Thyroid gland (tissue), 4 donors: ENCODE measurements around the gene RGS9. TPM values are rescaled to one million over a fixed set of nuclear protein-coding genes. Genes with fewer than 3 reads are reported as not detected.

ENCODE experiments used
- DNase-seq, 2 donors: peaks; one replicate each; pipeline ENCODE4 v3.0.0-alpha.2; 2019
- H3K27ac ChIP-seq, 3 donors: fragments of 200-600 bp; sonication (generic); 1 replicate in 2 of 3; 2 replicates in 1 of 3; pipeline ENCODE4 v1.5.1; 2016 to 2019; ENCODE audit warnings: mild to moderate bottlenecking in 1 of 3, moderate library complexity in 1 of 3
- H3K27me3 ChIP-seq: fragments of 200-600 bp; sonication (generic); one replicate; pipeline ENCODE4 v1.5.1; 2019
- H3K36me3 ChIP-seq, 2 donors: fragments of 200-600 bp; sonication (generic); one replicate each; pipeline ENCODE4 v1.5.1; 2016 to 2019
- H3K4me1 ChIP-seq, 2 donors: fragments of 200-600 bp; sonication (generic); one replicate each; pipeline ENCODE4 v1.5.1; 2017 to 2019
- H3K4me3 ChIP-seq, 3 donors: fragments of 200-600 bp; sonication (generic); replicated peaks in 1 of 3; 1 replicate in 2 of 3; 2 replicates in 1 of 3; pipeline ENCODE4 v1.5.1; 2016; ENCODE audit warnings: mild to moderate bottlenecking in 1 of 3
- H3K9me3 ChIP-seq: fragments of 200-600 bp; sonication (generic); one replicate; pipeline ENCODE4 v1.5.1; 2017
- CTCF ChIP-seq, 6 experiments: fragments of 200-600 bp in 3 of 6; fragments of 450-650 bp in 3 of 6; sonication (generic) in 3 of 6; IDR thresholded peaks; one replicate each; pipeline ENCODE4 v1.5.1; 2016 to 2019; ENCODE audit warnings: antibody characterized with exemption in 6 of 6, mild to moderate bottlenecking in 2 of 6, inconsistent platforms in 1 of 6, moderate library complexity in 1 of 6
- POLR2A ChIP-seq, 2 donors: fragments of 450-650 bp; IDR thresholded peaks; one replicate each; pipeline ENCODE4 v1.6.1; 2017; ENCODE audit warnings: antibody characterized with exemption in 2 of 2, mild to moderate bottlenecking in 2 of 2, moderate library complexity in 1 of 2
- WGBS, 2 donors: methylation state at CpG; one replicate each; pipeline ENCODE4 v1.1.5; 2017; 5-methylcytosine and 5-hydroxymethylcytosine counted together
- intact Hi-C: fragments of 100-400 bp; cut with DNase I; formaldehyde crosslinking; loops from one replicate; pipeline ENCODE4 v1.15.1; 2023
- total RNA-seq, 4 donors: library from RNA; depleted of rRNA; stranded (reverse); fragments of >200 nt; gene quantifications; one replicate each; pipeline ENCODE4 v1.2.3, GENCODE V29; 2016

The RGS9 gene
- total RNA-seq, 4 donors from 2014 or later, result 6.0 to 15.5 (median 6.7) TPM

- Histone ChIP-seq H3K9me3 (no peaks in the 10 kb centered on the region), H3K4me3 (no peak overlapping the region), H3K36me3 (no peaks in the 10 kb centered on the region), H3K27ac (no peak overlapping the region), H3K27me3 (no peaks in the 10 kb centered on the region), H3K4me1 (no peaks in the 10 kb centered on the region)
- DNase-seq, result no peak
- TF ChIP-seq POLR2A (IDR thresholded peaks at IDR 0.05) (no peak), CTCF (IDR thresholded peaks at IDR 0.05) (no peak)
- 43 to 48% methylated on average over 1 of the region's 1 CpG for WGBS, 2 donors
- intact Hi-C loops, result no loop called here
Observed at GRCh38 chr17:65254166-65254565, 117.0 kb downstream of the RGS9 start.

GRCh38 chr17:65259281-65259680 lies 122.1 kb downstream of the RGS9 start:
- Histone ChIP-seq H3K27ac (no peak overlapping the region), H3K36me3 (no peaks in the 10 kb centered on the region), H3K27me3 (no peaks in the 10 kb centered on the region), H3K4me3 (no peak overlapping the region), H3K9me3 (no peaks in the 10 kb centered on the region), H3K4me1 (no peaks in the 10 kb centered on the region)
- WGBS, 2 donors, result 83 to 86% methylated on average over 5 of the region's 5 CpGs
- no peak for TF ChIP-seq POLR2A (IDR thresholded peaks at IDR 0.05)
- TF ChIP-seq CTCF (IDR thresholded peaks at IDR 0.05), result no peak
- intact Hi-C loops, result no loop called here
- DNase-seq, result no peak

- no peaks in the 10 kb centered on the region for H3K9me3 ChIP-seq
- no peaks in the 10 kb centered on the region for H3K27me3 ChIP-seq
- WGBS, 2 donors, result 70 to 71% methylated on average over 7 of the region's 7 CpGs
- TF ChIP-seq POLR2A (IDR thresholded peaks at IDR 0.05) (no peak), CTCF (IDR thresholded peaks at IDR 0.05) (no peak)
- no peak overlapping the region for H3K27ac ChIP-seq
- no peak for DNase-seq
- no peaks in the 10 kb centered on the region for H3K36me3 ChIP-seq
- H3K4me1 ChIP-seq, result no peaks in the 10 kb centered on the region
- intact Hi-C loops, result no loop called here
- no peak overlapping the region for H3K4me3 ChIP-seq
Observed at GRCh38 chr17:65259696-65260485, 122.7 kb downstream of the RGS9 start.

- intact Hi-C loops, result no loop called here
- 78 to 91% methylated on average over 2 of the region's 2 CpGs for WGBS, 2 donors
- H3K9me3 ChIP-seq, result no peaks in the 10 kb centered on the region
- DNase-seq, result no peak
- no peak overlapping the region for H3K27ac ChIP-seq
- H3K4me1 ChIP-seq, result no peaks in the 10 kb centered on the region
- no peaks in the 10 kb centered on the region for H3K36me3 ChIP-seq
- no peak overlapping the region for H3K4me3 ChIP-seq
- TF ChIP-seq POLR2A (IDR thresholded peaks at IDR 0.05), result no peak
- TF ChIP-seq CTCF (IDR thresholded peaks at IDR 0.05), result no peak
- H3K27me3 ChIP-seq, result no peaks in the 10 kb centered on the region
Observed at GRCh38 chr17:65260626-65261025, 123.5 kb downstream of the RGS9 start.

- Histone ChIP-seq H3K4me3 (no peak overlapping the region), H3K36me3 (no peaks in the 10 kb centered on the region), H3K27ac (no peak overlapping the region), H3K27me3 (no peaks in the 10 kb centered on the region), H3K9me3 (no peaks in the 10 kb centered on the region), H3K4me1 (no peaks in the 10 kb centered on the region)
- WGBS, 2 donors, result 73 to 84% methylated on average over 4 of the region's 4 CpGs
- intact Hi-C loops, result no loop called here
- TF ChIP-seq CTCF (IDR thresholded peaks at IDR 0.05) (no peak), POLR2A (IDR thresholded peaks at IDR 0.05) (no peak)
- no peak for DNase-seq
Observed at GRCh38 chr17:65261152-65261551, 124.0 kb downstream of the RGS9 start.
